Renal cortex interstitium (tissue), 11 donors: ENCODE data around the gene RGMA. TPM values are rescaled to one million over a fixed set of nuclear protein-coding genes. Genes with fewer than 3 reads are reported as not detected.

Experiments used
- DNase-seq, 11 donors: peaks; one replicate each; pipeline ENCODE4 v3.0.0-alpha.2; 2013; ENCODE audit warnings: low read depth in 9 of 11, low spot score in 4 of 11; ENCODE audit errors: extremely low read depth in 1 of 11
- polyA plus RNA-seq, 3 donors: library from polyadenylated mRNA; unstranded; fragments of 120-200 nt; gene quantifications; one replicate each; pipeline ENCODE4 v1.2.1, GENCODE V29; 2013; ENCODE audit not compliant: insufficient read length in 3 of 3

RGMA gene
- polyA plus RNA-seq, 3 donors: 8.6 to 12.2 (median 10.2) TPM

DNA sequence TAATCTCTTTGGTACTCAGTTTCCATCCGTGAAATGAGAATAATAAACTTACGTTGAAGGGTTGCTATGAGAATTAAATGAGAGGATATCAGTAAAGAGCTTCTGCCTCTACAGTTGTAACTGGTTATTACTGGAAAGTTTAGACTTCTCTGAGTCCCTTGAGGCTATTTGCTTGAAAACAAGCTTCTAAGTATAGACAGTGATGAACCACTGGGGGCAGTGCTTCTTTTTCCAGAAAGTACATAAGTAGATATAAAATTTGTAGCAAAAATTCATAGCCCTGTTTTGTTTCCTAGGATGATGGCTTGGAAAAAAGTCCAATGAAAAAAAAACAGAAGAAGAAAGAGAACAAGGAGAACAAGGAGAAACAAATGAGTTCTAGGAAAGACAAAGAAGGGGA, 87.1 kb downstream of the RGMA start:
- DNase-seq: no peak

DNA sequence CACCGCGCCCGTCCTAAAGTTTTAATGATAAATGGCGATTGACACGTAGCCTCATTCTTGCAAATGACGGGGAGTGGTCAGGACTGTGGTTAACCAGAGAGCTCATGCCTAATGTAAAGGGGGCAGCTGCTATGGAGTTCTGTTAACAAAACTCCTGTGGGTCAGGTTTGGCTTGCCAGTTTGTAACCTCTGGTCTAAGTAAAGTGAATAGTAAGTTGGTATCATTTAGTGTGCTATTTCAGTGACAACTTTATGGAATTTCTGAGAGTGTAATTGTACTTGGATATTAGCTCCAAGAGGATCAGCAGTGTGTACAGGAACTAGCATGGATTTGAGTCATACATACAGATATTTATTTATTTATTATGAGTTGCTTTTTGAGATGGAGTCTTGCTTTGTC, 87.9 kb downstream of the RGMA start:
- no peak for DNase-seq

DNA sequence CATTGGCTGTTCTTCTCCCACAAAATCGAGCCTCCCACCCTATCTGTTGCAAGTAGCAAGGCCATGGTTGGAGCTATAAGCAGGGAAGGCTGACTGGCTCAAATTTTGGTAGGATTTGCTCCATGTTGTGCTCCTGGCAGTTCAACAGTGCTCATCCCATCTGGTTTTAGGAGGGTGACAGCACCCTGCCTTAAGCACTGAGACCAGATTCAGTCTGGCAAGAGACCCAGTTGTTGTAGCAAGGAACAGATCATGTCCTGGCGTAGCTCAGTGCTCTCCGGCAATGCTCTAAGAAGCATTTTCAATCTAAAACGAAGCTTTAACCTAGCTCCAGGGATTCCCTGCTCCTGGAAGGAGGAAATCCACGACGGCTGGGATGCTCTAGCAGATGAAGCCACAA, 91.2 kb downstream of the RGMA start:
- no peak for DNase-seq

DNA sequence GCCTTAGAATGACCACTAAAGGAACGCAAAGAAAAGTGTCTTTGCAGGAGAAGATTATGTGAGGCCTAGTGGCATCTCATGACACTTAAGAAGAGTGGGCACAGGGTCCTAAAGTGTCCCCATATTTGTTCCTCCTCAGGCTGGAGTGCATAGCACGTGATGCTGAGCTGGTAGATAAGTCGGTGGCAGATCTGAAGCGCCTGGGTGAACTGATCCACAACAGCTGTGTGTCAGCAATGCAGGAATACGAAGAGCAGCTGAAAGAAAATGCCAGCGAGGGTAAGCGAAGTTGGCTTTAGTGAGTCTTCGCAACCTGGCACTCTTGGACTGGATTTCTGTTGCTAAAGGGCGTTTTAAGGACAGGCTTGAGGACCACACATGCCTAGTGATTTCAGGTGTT, 96.3 kb downstream of the RGMA start:
- no peak for DNase-seq

DNA sequence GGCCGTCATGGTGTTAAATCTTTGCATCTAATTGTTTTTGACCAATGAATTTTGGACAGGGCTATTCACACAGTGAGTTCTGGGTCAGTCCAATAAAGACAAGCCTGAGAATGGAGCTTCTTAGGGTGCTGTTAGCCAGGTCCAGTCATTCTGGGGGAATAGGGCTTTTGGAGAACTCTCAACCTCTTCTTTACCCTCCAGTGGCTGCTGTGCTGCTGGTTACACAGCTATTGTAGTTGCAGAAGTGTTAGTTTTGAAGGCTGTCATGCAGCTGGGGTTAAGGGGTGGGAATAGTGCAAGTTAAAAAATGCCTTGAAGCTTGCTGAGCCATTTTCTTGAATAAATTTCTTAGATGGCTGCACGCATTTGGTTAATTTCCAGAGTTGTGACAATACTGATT, 99.0 kb downstream of the RGMA start:
- no peak for DNase-seq

DNA sequence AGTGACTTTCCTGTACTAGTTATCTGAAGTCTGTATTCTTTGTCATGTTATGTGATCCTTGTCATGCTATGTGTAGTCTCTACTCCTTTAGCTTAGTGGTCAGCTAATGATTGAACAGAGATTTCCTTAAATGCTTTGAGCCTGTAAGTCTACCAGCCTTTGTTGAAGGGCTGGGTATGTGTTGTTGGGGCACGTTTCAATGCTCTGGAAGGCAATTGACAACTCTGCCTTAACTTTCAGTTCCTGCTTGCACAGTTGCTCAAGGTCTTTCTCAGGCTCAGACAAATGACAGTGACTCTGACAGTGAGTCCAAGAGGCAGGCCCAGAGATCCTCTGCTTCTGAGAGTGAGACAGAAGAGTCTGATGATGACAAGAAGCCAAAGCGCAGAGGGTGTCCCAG, 99.5 kb downstream of the RGMA start:
- no peak for DNase-seq

Other genes starting within 250 kb of the RGMA start
- 100 to 1,000 TPM; 112 to 146 (median 122) TPM for gene CHD2, start 188.9 kb downstream of the RGMA start, polyA plus RNA-seq